Measurements from ENCODE around the gene CMSS1. TPM values are rescaled to one million over a fixed set of nuclear protein-coding genes. Genes with fewer than 3 reads are reported as not detected.

CMSS1 gene
- total RNA-seq, 2 donors from 2014 or later, result 18.9 to 20.4 TPM

GRCh38 chr3:99950921-99951320 lies 133.3 kb downstream of the CMSS1 start:
- Mint-ChIP-seq H3K4me3 (no peak overlapping the region), H3K4me1 (peaks cover 5% of the 10 kb centered on the region), H3K27ac (no peak overlapping the region), H3K36me3 (ENCODE audit: low read depth) (no peaks in the 10 kb centered on the region), H3K27me3 (no peaks in the 10 kb centered on the region)
- no peaks in the 10 kb centered on the region for H3K9me3 ChIP-seq (ENCODE audit: control insufficient read depth, low read length, poor library complexity, severe bottlenecking)
- no peak for ATAC-seq
- DNase-seq, result no peak

- Mint-ChIP-seq H3K4me1 (peaks cover 5% of the 10 kb centered on the region), H3K27me3 (no peaks in the 10 kb centered on the region), H3K4me3 (no peak overlapping the region), H3K36me3 (ENCODE audit: low read depth) (peaks cover 3% of the 10 kb centered on the region), H3K27ac (no peak overlapping the region)
- ATAC-seq (no peak), DNase-seq (no peak)
- H3K9me3 ChIP-seq (ENCODE audit: control insufficient read depth, low read length, poor library complexity, severe bottlenecking), result no peaks in the 10 kb centered on the region
Observed at GRCh38 chr3:99951701-99952100, 134.0 kb downstream of the CMSS1 start.

- peaks cover 3% of the 10 kb centered on the region for H3K36me3 Mint-ChIP-seq (ENCODE audit: low read depth)
- no peak for ATAC-seq
- no peaks in the 10 kb centered on the region for H3K27me3 Mint-ChIP-seq
- H3K4me3 Mint-ChIP-seq, result no peak overlapping the region
- H3K9me3 ChIP-seq (ENCODE audit: control insufficient read depth, low read length, poor library complexity, severe bottlenecking), result no peaks in the 10 kb centered on the region
- H3K27ac Mint-ChIP-seq, result no peak overlapping the region
- DNase-seq, result no peak
- H3K4me1 Mint-ChIP-seq, result peaks cover 5% of the 10 kb centered on the region
Observed at GRCh38 chr3:99952306-99952705, 134.6 kb downstream of the CMSS1 start.

GRCh38 chr3:99953596-99953995 lies 135.9 kb downstream of the CMSS1 start:
- Mint-ChIP-seq H3K4me3 (no peak overlapping the region), H3K27me3 (no peaks in the 10 kb centered on the region), H3K27ac (no peak overlapping the region), H3K4me1 (peaks cover 5% of the 10 kb centered on the region), H3K36me3 (ENCODE audit: low read depth) (peaks cover 3% of the 10 kb centered on the region)
- ATAC-seq (no peak), DNase-seq (no peak)
- H3K9me3 ChIP-seq (ENCODE audit: control insufficient read depth, low read length, poor library complexity, severe bottlenecking), result no peaks in the 10 kb centered on the region

- Mint-ChIP-seq H3K4me1 (peaks cover 5% of the 10 kb centered on the region), H3K27me3 (no peaks in the 10 kb centered on the region), H3K36me3 (ENCODE audit: low read depth) (peaks cover 3% of the 10 kb centered on the region), H3K4me3 (no peak overlapping the region), H3K27ac (no peak overlapping the region)
- no peaks in the 10 kb centered on the region for H3K9me3 ChIP-seq (ENCODE audit: control insufficient read depth, low read length, poor library complexity, severe bottlenecking)
- no peak for ATAC-seq
- no peak for DNase-seq
Observed at GRCh38 chr3:99954914-99955644, 137.4 kb downstream of the CMSS1 start.

- Mint-ChIP-seq H3K27me3 (no peaks in the 10 kb centered on the region), H3K36me3 (ENCODE audit: low read depth) (peaks cover 3% of the 10 kb centered on the region), H3K27ac (no peak overlapping the region), H3K4me3 (no peak overlapping the region), H3K4me1 (peaks cover 2% of the 10 kb centered on the region)
- no peaks in the 10 kb centered on the region for H3K9me3 ChIP-seq (ENCODE audit: control insufficient read depth, low read length, poor library complexity, severe bottlenecking)
- ATAC-seq (no peak), DNase-seq (no peak)
Observed at GRCh38 chr3:99955773-99956562, 138.3 kb downstream of the CMSS1 start.

- no peak overlapping the region for H3K27ac Mint-ChIP-seq
- H3K27me3 Mint-ChIP-seq, result no peaks in the 10 kb centered on the region
- peaks cover 8% of the 10 kb centered on the region for H3K36me3 Mint-ChIP-seq (ENCODE audit: low read depth)
- H3K4me1 Mint-ChIP-seq, result peaks cover 6% of the 10 kb centered on the region
- DNase-seq (no peak), ATAC-seq (no peak)
- H3K4me3 Mint-ChIP-seq, result no peak overlapping the region
- no peaks in the 10 kb centered on the region for H3K9me3 ChIP-seq (ENCODE audit: control insufficient read depth, low read length, poor library complexity, severe bottlenecking)
Observed at GRCh38 chr3:99957151-99957796, 139.6 kb downstream of the CMSS1 start.

- no peaks in the 10 kb centered on the region for H3K9me3 ChIP-seq (ENCODE audit: control insufficient read depth, low read length, poor library complexity, severe bottlenecking)
- Mint-ChIP-seq H3K36me3 (ENCODE audit: low read depth) (peaks cover 11% of the 10 kb centered on the region), H3K27ac (no peak overlapping the region), H3K27me3 (no peaks in the 10 kb centered on the region), H3K4me1 (peaks cover 6% of the 10 kb centered on the region), H3K4me3 (no peak overlapping the region)
- ATAC-seq, result no peak
- DNase-seq, result no peak
Observed at GRCh38 chr3:99958222-99958912, 140.7 kb downstream of the CMSS1 start.

GRCh38 chr3:99960123-99960878 lies 142.6 kb downstream of the CMSS1 start:
- H3K4me3 Mint-ChIP-seq, result no peak overlapping the region
- no peaks in the 10 kb centered on the region for H3K9me3 ChIP-seq (ENCODE audit: control insufficient read depth, low read length, poor library complexity, severe bottlenecking)
- ATAC-seq, result no peak
- H3K36me3 Mint-ChIP-seq (ENCODE audit: low read depth), result peaks cover 11% of the 10 kb centered on the region
- peaks cover 6% of the 10 kb centered on the region for H3K4me1 Mint-ChIP-seq
- no peak overlapping the region for H3K27ac Mint-ChIP-seq
- no peak for DNase-seq
- H3K27me3 Mint-ChIP-seq, result no peaks in the 10 kb centered on the region

GRCh38 chr3:99960941-99961340 lies 143.3 kb downstream of the CMSS1 start:
- Mint-ChIP-seq H3K36me3 (ENCODE audit: low read depth) (peaks cover 11% of the 10 kb centered on the region), H3K4me3 (no peak overlapping the region), H3K4me1 (peaks cover 4% of the 10 kb centered on the region), H3K27me3 (no peaks in the 10 kb centered on the region), H3K27ac (no peak overlapping the region)
- ATAC-seq (no peak), DNase-seq (no peak)
- no peaks in the 10 kb centered on the region for H3K9me3 ChIP-seq (ENCODE audit: control insufficient read depth, low read length, poor library complexity, severe bottlenecking)

GRCh38 chr3:99961756-99962515 lies 144.3 kb downstream of the CMSS1 start:
- Mint-ChIP-seq H3K4me1 (peaks cover 4% of the 10 kb centered on the region), H3K27ac (no peak overlapping the region), H3K4me3 (no peak overlapping the region), H3K27me3 (no peaks in the 10 kb centered on the region), H3K36me3 (ENCODE audit: low read depth) (peaks cover 7% of the 10 kb centered on the region)
- no peak for ATAC-seq
- no peak for DNase-seq
- no peaks in the 10 kb centered on the region for H3K9me3 ChIP-seq (ENCODE audit: control insufficient read depth, low read length, poor library complexity, severe bottlenecking)

- no peaks in the 10 kb centered on the region for H3K9me3 ChIP-seq (ENCODE audit: control insufficient read depth, low read length, poor library complexity, severe bottlenecking)
- Mint-ChIP-seq H3K4me3 (no peak overlapping the region), H3K36me3 (ENCODE audit: low read depth) (peaks cover 7% of the 10 kb centered on the region), H3K4me1 (peaks cover 4% of the 10 kb centered on the region), H3K27ac (no peak overlapping the region), H3K27me3 (no peaks in the 10 kb centered on the region)
- DNase-seq, result no peak
- ATAC-seq, result no peak
Observed at GRCh38 chr3:99962703-99963102, 145.0 kb downstream of the CMSS1 start.
